ACC112 (cell line): Measurements from ENCODE around the gene MYO15B.
"Not testable (repeated sequence)": the region's sequence is repeated elsewhere in the genome, so short reads cannot be mapped to it uniquely, and the experiment has no call there.

Source experiments
- H2AFZ ChIP-seq: fragments of 200-600 bp; sonication (generic); one replicate; pipeline ENCODE4 v1.6.0; 2017; ENCODE audit warnings: antibody characterized with exemption, low read length; ENCODE audit not compliant: unreplicated experiment
- H3K27ac ChIP-seq: fragments of 200-600 bp; sonication (generic); 2 replicates; pipeline ENCODE4 v1.5.1; 2014; ENCODE audit warnings: low read depth, mild to moderate bottlenecking, antibody characterized with exemption, low read length, moderate library complexity
- H3K27me3 ChIP-seq: fragments of 200-600 bp; sonication (generic); 2 replicates; pipeline ENCODE4 v1.6.1; 2014; ENCODE audit warnings: mild to moderate bottlenecking, antibody characterized with exemption, low read length, moderate library complexity, mixed read lengths; ENCODE audit not compliant: insufficient read depth
- H3K36me3 ChIP-seq: fragments of 200-600 bp; sonication (generic); 2 replicates; pipeline ENCODE4 v1.6.1; 2016; ENCODE audit warnings: mild to moderate bottlenecking, antibody characterized with exemption, low read length, moderate library complexity, mixed read lengths; ENCODE audit not compliant: insufficient read depth
- H3K4me1 ChIP-seq: fragments of 200-600 bp; sonication (generic); one replicate; pipeline ENCODE4 v1.6.1; 2016; ENCODE audit warnings: low read length, mixed read lengths; ENCODE audit not compliant: insufficient read depth, unreplicated experiment, control insufficient read depth
- H3K4me3 ChIP-seq: fragments of 200-600 bp; sonication (generic); 2 replicates; pipeline ENCODE4 v1.5.1; 2014; ENCODE audit warnings: mild to moderate bottlenecking, low read depth, low read length
- H3K79me2 ChIP-seq: fragments of 200-600 bp; sonication (generic); one replicate; pipeline ENCODE4 v1.6.0; 2016; ENCODE audit warnings: low read length; ENCODE audit not compliant: control insufficient read depth, unreplicated experiment, insufficient read depth

The MYO15B gene

DNA sequence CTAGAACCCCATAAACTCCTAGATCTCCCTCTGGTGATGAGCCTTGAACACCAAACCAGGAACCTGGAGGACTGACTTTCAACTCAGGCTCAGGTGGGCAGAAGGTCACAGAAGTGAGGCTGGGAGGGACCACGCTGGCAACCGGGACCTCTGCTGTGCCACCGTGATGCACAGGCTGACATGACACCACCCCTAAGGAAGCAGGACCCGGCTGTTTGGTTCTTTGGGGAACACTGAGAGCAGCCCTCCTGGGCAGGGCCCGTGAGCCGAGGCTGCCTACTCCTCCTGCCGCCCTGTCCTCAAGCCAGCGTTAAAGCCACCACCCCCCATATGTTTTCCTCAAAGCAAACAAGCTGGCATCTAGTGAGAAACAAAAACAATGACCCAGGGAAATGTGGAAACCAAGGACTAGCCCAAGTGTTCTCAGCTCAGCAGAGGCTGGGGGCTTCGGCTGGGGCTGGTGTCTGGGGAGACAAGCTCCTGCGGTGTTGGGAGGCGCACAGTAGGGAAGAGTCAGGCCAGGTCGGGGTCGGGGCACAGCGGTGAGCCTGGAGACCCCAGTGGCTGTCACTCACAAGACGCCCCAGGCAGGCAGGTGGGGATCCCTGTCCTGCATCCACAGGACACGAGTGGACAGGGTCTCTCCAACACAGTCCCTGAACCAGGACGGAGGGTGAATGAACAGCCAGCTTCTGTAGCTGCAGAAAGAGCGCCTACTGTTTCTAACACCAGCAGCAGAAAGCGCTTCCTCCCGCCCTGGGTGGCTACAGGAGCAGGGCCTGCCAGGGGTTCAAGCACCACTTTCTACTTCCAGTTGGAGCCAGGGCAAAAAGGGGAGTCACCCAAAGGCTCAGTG lies 47.4 kb downstream of the MYO15B start:
- Histone ChIP-seq H3K27me3 (no peaks in the 10 kb centered on the region), H3K36me3 (no peaks in the 10 kb centered on the region)

DNA sequence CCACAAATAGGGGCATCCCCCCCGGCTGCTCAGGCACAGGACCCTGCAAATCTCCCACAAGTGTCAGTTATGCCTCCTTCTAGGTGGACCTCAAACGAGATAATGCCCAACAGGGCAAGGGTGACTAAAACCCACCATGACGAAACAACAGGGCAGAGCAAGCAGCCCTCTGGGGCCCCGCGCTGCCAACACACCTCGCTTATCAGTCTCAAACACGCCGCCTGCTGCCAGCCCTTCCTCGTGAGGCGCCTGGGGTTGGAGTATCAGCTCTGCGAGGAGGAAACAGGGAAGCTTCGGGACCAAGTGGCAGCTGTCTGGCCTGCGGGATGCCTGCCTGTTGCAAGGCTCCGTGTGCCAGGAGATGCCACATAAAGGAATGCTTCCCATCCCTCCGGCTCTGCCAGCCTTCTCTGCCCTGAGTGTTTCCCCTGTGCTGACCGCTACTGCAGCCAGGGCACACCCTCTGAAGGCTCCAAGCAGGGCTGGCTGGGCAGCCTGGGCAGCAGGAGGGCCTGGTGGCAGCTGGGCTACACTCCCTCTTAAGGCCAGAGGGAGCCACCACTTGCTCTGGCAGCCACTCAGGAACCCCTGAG lies 48.1 kb downstream of the MYO15B start:
- Histone ChIP-seq H3K27me3 (no peaks in the 10 kb centered on the region), H3K27ac (no peak overlapping the region), H3K4me1 (peaks cover 13% of the 10 kb centered on the region), H2AFZ (no peak overlapping the region), H3K79me2 (no peaks in the 10 kb centered on the region), H3K36me3 (no peaks in the 10 kb centered on the region), H3K4me3 (no peak overlapping the region)

More for the DNA sequence above, 47.4 kb downstream of the MYO15B start:
- no peaks in the 10 kb centered on the region for H3K79me2 ChIP-seq
- H3K27ac ChIP-seq = no peak overlapping the region
- H2AFZ ChIP-seq = no peak overlapping the region
- no peak overlapping the region for H3K4me3 ChIP-seq
- H3K4me1 ChIP-seq = peaks cover 13% of the 10 kb centered on the region

DNA sequence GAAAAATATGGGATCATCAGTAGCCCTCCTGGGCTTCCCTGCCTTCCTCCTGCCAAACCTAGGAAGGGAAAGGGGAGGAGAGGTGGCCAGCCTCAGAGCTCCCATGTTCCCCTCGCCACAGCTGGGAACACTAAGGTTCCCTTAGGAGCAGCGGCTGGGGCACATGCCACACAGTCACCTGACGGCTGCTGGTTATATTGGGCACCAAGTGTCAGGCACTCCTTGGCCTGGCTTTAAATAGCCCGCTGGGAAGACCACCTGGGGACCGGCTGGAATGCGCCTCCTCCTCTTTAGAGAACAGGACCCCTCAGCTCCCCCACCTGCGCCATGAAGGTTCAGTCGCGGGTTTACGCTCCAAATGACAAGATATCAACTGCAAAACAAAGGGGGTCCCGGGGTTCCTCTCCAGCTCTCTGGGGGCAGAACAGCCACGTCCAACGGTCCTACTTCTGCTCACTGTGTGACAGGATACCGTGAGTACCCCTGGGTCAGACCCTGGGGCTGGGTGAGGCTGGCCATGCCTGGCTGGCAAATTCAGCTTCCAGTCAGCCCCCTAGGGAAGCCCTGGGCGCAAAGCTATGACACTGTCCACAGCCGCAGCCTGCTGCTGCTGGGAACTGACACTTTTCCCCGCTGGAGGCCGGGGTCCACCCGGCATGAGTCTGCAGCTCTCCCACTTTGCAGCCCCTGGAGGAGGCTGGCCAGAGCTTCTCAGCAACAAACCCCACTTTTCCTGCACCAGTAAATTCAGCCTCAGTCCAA lies 49.0 kb downstream of the MYO15B start:
- peaks cover 13% of the 10 kb centered on the region for H3K4me1 ChIP-seq
- H3K36me3 ChIP-seq = no peaks in the 10 kb centered on the region
- H3K27me3 ChIP-seq = no peaks in the 10 kb centered on the region
- H3K27ac ChIP-seq = no peak overlapping the region
- H2AFZ ChIP-seq = no peak overlapping the region
- H3K79me2 ChIP-seq = no peaks in the 10 kb centered on the region
- no peak overlapping the region for H3K4me3 ChIP-seq

DNA sequence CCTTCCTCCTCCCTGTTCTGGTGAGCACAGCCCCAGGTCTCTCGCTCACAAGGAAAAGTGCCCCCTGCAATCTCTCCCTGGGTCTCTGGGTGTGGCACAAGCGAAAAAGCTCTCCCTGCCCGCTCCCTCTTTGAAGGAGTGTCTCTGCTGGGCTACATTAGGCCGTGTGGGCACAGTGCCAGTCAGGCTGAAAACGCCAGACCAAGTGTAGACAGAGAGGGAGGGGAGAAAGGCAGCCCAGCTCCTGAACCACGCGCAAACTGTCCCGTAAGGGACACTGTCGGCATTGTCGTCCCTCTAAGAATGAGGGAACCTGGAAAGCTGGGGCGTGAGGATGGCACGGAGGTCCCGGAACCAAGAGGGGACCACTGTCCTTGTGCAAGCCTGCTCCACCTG lies 49.5 kb downstream of the MYO15B start:
- H3K36me3 ChIP-seq = no peaks in the 10 kb centered on the region

DNA sequence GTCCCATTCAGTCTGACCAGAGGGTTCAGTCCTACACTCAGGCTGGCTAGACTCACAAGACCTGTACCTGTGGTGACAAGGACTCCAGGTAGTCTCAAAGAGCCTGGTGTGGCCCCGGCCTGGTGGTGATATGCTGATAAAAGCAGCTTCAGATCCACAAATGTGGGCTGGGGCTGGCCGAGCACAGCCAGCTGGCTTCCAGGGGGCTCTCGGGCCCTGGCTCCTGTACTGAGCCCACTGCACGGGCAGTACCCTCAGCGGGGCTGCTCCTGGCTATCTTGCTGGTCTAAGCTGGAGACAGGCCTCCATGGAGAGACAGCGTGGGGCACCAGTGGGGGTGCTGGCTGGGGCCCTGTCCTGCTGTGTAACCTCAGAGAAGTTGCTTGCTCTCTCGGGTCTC lies 50.0 kb downstream of the MYO15B start:
- Histone ChIP-seq H3K4me3 (no peak overlapping the region), H3K36me3 (no peaks in the 10 kb centered on the region), H3K4me1 (peaks cover 13% of the 10 kb centered on the region), H3K79me2 (no peaks in the 10 kb centered on the region), H3K27me3 (no peaks in the 10 kb centered on the region), H2AFZ (no peak overlapping the region), H3K27ac (no peak overlapping the region)

More for the DNA sequence above, 49.5 kb downstream of the MYO15B start:
- no peak overlapping the region for H3K4me3 ChIP-seq
- H3K27ac ChIP-seq = no peak overlapping the region
- peaks cover 13% of the 10 kb centered on the region for H3K4me1 ChIP-seq
- no peaks in the 10 kb centered on the region for H3K27me3 ChIP-seq
- H3K79me2 ChIP-seq = no peaks in the 10 kb centered on the region
- no peak overlapping the region for H2AFZ ChIP-seq

DNA sequence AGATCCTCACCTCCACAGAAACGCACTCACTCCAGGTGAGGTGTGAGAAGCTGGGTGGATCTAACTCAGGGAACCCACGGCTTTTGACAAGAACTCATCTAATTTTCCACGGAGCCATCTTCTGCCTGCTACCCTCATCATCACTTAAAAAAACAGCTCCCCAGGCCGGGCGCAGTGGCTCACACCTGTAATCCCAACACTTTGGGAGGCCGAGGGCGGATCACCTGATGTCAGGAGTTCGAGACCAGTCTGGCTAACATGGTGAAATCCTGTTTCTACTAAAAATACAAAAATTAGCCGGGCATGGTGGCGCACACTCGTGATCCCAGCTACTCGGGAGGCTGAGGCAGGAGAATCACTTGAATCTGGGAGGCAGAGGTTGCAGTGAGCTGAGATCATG lies 50.4 kb downstream of the MYO15B start:
- not testable (repeated sequence) for H2AFZ ChIP-seq, H3K4me3 ChIP-seq, H3K27me3 ChIP-seq, H3K27ac ChIP-seq, H3K36me3 ChIP-seq, H3K79me2 ChIP-seq
- H3K4me1 ChIP-seq = peaks cover 13% of the 10 kb centered on the region

DNA sequence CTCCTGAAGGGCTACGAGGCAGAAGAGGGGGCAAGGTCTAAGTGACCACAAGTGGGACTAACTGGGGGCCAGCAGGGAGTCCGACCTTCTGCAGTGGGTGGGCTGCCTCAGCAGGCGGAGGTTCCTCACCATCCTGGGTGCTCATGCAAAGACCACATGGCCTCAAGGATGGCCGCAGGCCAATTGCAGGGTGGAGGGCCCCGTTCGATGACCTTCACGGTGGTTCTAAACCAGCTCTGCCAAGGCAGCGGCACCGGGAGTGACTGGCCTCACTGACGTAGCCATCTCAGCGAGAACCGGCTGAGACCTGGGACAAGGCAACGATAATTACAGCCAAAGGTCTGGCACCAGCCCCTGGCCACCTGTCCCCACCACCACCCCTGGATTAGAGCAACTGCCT lies 51.3 kb downstream of the MYO15B start:
- H3K4me1 ChIP-seq = peaks cover 5% of the 10 kb centered on the region
- H3K4me3 ChIP-seq = no peak overlapping the region
- no peak overlapping the region for H3K27ac ChIP-seq
- H3K79me2 ChIP-seq = no peaks in the 10 kb centered on the region
- H2AFZ ChIP-seq = no peak overlapping the region
- no peaks in the 10 kb centered on the region for H3K27me3 ChIP-seq
- H3K36me3 ChIP-seq = no peaks in the 10 kb centered on the region

GRCh38 chr17:75639327-75639726 lies 51.7 kb downstream of the MYO15B start:
- H3K79me2 ChIP-seq = no peaks in the 10 kb centered on the region
- H3K4me1 ChIP-seq = peaks cover under 1% of the 10 kb centered on the region
- no peak overlapping the region for H3K27ac ChIP-seq
- H3K36me3 ChIP-seq = no peaks in the 10 kb centered on the region
- no peaks in the 10 kb centered on the region for H3K27me3 ChIP-seq
- no peak overlapping the region for H3K4me3 ChIP-seq
- H2AFZ ChIP-seq = no peak overlapping the region

- no peak overlapping the region for H3K27ac ChIP-seq
- H3K4me3 ChIP-seq = no peak overlapping the region
- no peaks in the 10 kb centered on the region for H3K27me3 ChIP-seq
- H3K79me2 ChIP-seq = no peaks in the 10 kb centered on the region
- no peaks in the 10 kb centered on the region for H3K36me3 ChIP-seq
- H2AFZ ChIP-seq = no peak overlapping the region
- H3K4me1 ChIP-seq = no peaks in the 10 kb centered on the region
Observed at GRCh38 chr17:75639771-75640555, 52.4 kb downstream of the MYO15B start.

DNA sequence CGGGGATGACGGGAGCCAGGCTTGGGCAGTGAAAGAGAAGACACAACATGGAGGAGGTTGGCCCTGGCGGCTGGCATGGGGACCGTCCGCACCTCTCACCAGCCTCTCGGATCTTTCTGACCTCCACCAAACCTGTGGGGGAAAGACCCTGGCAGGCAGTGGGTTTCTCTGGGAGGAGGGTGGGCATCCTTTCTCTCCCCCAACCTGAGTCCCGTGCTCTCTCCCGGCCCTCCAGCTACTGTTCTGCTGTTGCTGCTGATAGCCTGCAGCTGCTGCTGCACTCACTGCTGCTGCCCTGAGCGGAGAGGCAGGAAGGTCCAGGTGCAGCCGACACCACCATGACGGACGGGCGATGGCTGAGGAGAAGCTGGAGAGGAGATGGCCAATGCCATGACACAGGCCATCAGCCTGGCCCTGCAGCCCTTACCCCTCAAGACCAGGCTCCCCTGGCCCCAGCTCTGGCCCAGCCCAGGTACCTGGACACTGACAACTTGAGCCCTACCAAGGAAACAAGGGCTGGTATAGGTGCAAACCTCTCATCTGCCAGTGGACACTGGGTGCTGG lies 53.0 kb downstream of the MYO15B start:
- Histone ChIP-seq H3K27me3 (no peaks in the 10 kb centered on the region), H3K36me3 (no peaks in the 10 kb centered on the region), H3K79me2 (no peaks in the 10 kb centered on the region), H3K27ac (no peak overlapping the region), H3K4me1 (no peaks in the 10 kb centered on the region), H3K4me3 (no peak overlapping the region), H2AFZ (no peak overlapping the region)
